PC-3 (cell line): Measurements from ENCODE around the gene AP1B1.

Experiments used
- EZH2 ChIP-seq: fragments of 300-600 bp; sonication (generic); IDR thresholded peaks from one replicate; pipeline ENCODE4 v1.6.1; 2017; ENCODE audit warnings: antibody characterized with exemption, mild to moderate bottlenecking, low read length; ENCODE audit not compliant: unreplicated experiment
- TF ChIP-seq, protein P1 (sequence below): fragments of 300-600 bp; sonication (generic); conservative IDR thresholded peaks from 2 replicates; pipeline ENCODE4 v1.5.1; 2017; ENCODE audit warnings: antibody characterized with exemption, low read depth, mild to moderate bottlenecking, low read length

DNA sequence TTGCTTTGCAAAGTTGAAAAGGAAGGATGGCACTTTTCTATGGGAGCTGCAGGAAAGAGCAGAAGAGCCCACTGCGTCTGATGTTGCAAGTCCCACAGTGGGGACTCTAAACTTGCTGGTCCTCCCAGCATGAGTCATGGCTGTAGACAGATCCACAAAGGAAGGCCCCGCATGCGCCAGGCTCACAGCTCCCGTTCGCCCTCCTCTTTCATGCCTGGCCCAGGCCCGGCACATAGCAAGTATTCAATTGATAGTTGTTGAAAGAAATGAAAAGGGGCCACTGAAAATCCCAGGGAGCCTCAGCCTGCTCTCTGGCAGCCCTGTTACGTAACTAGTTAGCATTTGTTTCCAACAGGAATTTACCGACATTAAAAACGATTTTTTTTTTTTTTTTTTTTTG, 18.9 kb downstream of the AP1B1 start:
- TF ChIP-seq, protein P1, sequence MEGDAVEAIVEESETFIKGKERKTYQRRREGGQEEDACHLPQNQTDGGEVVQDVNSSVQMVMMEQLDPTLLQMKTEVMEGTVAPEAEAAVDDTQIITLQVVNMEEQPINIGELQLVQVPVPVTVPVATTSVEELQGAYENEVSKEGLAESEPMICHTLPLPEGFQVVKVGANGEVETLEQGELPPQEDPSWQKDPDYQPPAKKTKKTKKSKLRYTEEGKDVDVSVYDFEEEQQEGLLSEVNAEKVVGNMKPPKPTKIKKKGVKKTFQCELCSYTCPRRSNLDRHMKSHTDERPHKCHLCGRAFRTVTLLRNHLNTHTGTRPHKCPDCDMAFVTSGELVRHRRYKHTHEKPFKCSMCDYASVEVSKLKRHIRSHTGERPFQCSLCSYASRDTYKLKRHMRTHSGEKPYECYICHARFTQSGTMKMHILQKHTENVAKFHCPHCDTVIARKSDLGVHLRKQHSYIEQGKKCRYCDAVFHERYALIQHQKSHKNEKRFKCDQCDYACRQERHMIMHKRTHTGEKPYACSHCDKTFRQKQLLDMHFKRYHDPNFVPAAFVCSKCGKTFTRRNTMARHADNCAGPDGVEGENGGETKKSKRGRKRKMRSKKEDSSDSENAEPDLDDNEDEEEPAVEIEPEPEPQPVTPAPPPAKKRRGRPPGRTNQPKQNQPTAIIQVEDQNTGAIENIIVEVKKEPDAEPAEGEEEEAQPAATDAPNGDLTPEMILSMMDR, result no peak
- no peak for TF ChIP-seq EZH2
